ENCODE measurements around the gene PDE7B.

Gene PDE7B

GRCh38 chr6:135828021-135828420 lies 23.5 kb upstream of the PDE7B start:
- no peak overlapping the region for H3K4me3 ChIP-seq (replicated peaks in 1 of 2; ENCODE audit: low read depth in 2 of 2, low read length in 2 of 2)
- no peak for DNase-seq (ENCODE audit: low read depth in 2 of 2)
- TF ChIP-seq, protein P1, sequence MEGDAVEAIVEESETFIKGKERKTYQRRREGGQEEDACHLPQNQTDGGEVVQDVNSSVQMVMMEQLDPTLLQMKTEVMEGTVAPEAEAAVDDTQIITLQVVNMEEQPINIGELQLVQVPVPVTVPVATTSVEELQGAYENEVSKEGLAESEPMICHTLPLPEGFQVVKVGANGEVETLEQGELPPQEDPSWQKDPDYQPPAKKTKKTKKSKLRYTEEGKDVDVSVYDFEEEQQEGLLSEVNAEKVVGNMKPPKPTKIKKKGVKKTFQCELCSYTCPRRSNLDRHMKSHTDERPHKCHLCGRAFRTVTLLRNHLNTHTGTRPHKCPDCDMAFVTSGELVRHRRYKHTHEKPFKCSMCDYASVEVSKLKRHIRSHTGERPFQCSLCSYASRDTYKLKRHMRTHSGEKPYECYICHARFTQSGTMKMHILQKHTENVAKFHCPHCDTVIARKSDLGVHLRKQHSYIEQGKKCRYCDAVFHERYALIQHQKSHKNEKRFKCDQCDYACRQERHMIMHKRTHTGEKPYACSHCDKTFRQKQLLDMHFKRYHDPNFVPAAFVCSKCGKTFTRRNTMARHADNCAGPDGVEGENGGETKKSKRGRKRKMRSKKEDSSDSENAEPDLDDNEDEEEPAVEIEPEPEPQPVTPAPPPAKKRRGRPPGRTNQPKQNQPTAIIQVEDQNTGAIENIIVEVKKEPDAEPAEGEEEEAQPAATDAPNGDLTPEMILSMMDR (IDR thresholded peaks at IDR 0.05; ENCODE audit: low read depth, low read length) = no peak

- TF ChIP-seq, protein P1 (IDR thresholded peaks at IDR 0.05; ENCODE audit: low read depth, low read length) = no peak
- no peak overlapping the region for H3K4me3 ChIP-seq (replicated peaks in 1 of 2; ENCODE audit: low read depth in 2 of 2, low read length in 2 of 2)
- DNase-seq (ENCODE audit: low read depth in 2 of 2) = peak; percentile 34 to 77
Observed at GRCh38 chr6:135830452-135830881, 21.0 kb upstream of the PDE7B start.

DNA sequence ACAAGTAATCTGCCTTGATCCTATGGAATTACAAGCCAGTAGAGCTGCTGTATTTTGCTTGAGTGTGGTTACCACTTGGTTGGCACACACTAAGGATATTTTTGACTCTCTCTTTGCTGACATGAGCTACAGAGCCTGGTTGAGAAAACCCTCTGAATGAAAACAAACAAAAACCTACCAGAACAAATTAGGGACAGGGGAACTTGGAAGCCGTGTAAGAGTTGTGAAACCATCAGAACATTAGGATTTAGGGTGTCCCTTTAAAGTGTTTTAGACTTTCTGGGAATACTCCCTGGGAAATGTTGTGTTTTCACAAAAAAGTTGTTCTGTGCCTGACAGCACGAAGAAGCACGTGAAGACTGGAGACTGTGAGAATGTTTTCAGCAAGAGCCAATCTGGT lies 20.5 kb upstream of the PDE7B start:
- no peak for DNase-seq (ENCODE audit: low read depth in 2 of 2)
- H3K4me3 ChIP-seq (replicated peaks in 1 of 2; ENCODE audit: low read depth in 2 of 2, low read length in 2 of 2) = no peak overlapping the region
- TF ChIP-seq, protein P1 (IDR thresholded peaks at IDR 0.05; ENCODE audit: low read depth, low read length) = no peak

DNA sequence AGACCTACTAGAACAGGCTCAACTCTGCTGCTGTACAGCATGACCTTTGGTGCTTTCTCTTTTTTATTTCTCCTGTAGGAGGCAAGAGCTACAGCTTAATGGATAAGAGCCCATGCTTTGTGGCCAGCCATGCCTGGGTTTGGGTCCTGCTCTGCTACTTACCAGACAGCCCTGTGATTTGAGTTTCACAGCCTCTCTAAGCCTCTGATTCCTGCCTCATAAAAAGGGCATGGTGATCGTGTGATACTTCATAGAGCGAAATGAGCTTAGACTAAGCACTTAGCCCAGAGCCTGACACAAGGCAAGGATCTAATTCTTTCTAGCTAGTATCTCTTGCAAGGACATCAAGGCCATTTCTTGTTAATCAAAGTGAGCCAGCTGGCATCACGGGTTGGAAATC lies 19.3 kb upstream of the PDE7B start:
- TF ChIP-seq, protein P1 (IDR thresholded peaks at IDR 0.05; ENCODE audit: low read depth, low read length) = no peak
- H3K4me3 ChIP-seq (replicated peaks in 1 of 2; ENCODE audit: low read depth in 2 of 2, low read length in 2 of 2) = no peak overlapping the region
- no peak for DNase-seq (ENCODE audit: low read depth in 2 of 2)

DNA sequence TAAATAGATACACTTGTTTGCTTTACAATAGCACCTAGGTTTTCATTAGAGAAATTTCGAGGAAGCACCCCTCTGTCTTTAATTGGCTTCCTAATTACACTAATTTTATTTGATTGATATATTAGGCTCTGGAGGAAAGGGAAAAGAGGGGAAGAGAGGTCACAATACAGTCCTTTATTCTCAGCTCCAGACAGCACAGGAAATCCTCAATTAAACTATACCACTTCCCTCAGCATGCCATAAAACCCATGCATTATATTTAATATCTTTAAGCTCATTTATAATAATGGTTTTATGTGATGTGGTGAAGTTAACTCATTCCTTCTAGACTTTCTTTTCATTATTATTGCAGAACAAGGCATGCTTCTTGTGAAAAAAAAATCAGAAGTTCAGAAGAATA lies 17.7 kb upstream of the PDE7B start:
- TF ChIP-seq, protein P1 (IDR thresholded peaks at IDR 0.05; ENCODE audit: low read depth, low read length) = no peak
- no peak overlapping the region for H3K4me3 ChIP-seq (replicated peaks in 1 of 2; ENCODE audit: low read depth in 2 of 2, low read length in 2 of 2)
- no peak for DNase-seq (ENCODE audit: low read depth in 2 of 2)

- no peak for DNase-seq (ENCODE audit: low read depth in 2 of 2)
- no peak overlapping the region for H3K4me3 ChIP-seq (replicated peaks in 1 of 2; ENCODE audit: low read depth in 2 of 2, low read length in 2 of 2)
- TF ChIP-seq, protein P1 (IDR thresholded peaks at IDR 0.05; ENCODE audit: low read depth, low read length) = no peak
Observed at GRCh38 chr6:135837735-135838449, 13.6 kb upstream of the PDE7B start.

GRCh38 chr6:135839121-135839520 lies 12.4 kb upstream of the PDE7B start:
- no peak for DNase-seq (ENCODE audit: low read depth in 2 of 2)
- H3K4me3 ChIP-seq (replicated peaks in 1 of 2; ENCODE audit: low read depth in 2 of 2, low read length in 2 of 2) = no peak overlapping the region
- TF ChIP-seq, protein P1 (IDR thresholded peaks at IDR 0.05; ENCODE audit: low read depth, low read length) = no peak

Measured in cardiac fibroblast (primary cell).